GM12801 (cell line): Measurements from ENCODE around the gene AKNA.

Source experiments
- TF ChIP-seq, protein P1 (sequence below): IDR thresholded peaks from one replicate; pipeline ENCODE4 v1.5.1; 2011; ENCODE audit warnings: control low read depth; ENCODE audit not compliant: insufficient read length; ENCODE audit errors: extremely low read depth

Gene AKNA

DNA sequence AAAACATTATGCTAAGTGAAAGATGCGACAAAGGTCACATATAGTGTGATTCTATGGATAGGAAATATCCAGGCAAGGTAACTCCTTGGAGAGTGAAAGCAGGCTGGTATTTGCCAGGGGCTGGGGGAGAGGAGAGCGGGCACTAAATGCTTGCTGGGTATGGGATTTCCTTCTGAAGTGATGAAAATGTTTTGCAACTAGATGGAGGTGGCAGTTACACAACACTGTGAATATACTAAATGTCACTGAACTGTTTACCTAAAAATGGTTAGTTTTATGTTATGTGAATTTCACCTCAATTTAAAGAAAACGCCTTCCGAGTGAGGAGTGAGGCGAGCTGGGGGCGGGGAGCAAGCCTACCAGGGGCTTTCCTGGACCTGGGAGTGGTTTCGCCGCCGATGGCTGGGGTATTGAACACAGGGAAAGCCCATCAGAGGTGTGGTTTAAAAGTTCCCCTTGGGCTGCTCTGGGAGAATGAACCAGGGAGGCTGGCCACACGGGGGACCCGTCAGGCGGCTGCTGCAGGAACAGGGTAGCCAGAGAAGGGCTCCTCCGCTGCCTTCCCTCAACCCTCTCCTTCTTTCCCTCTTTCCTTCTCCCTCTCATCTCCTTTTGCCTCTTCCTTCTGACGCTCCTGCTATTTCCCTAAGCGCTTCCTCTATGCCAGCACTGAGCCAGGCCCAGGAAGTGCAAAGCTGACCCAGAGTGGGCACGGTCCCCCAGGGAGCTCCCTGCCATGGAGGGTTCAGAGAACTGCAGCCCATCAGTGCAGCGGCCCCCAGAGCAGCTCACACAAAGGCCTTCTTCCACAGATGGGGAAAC is 4.9 kb downstream of the AKNA start:
- TF ChIP-seq, protein P1, sequence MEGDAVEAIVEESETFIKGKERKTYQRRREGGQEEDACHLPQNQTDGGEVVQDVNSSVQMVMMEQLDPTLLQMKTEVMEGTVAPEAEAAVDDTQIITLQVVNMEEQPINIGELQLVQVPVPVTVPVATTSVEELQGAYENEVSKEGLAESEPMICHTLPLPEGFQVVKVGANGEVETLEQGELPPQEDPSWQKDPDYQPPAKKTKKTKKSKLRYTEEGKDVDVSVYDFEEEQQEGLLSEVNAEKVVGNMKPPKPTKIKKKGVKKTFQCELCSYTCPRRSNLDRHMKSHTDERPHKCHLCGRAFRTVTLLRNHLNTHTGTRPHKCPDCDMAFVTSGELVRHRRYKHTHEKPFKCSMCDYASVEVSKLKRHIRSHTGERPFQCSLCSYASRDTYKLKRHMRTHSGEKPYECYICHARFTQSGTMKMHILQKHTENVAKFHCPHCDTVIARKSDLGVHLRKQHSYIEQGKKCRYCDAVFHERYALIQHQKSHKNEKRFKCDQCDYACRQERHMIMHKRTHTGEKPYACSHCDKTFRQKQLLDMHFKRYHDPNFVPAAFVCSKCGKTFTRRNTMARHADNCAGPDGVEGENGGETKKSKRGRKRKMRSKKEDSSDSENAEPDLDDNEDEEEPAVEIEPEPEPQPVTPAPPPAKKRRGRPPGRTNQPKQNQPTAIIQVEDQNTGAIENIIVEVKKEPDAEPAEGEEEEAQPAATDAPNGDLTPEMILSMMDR = no peak

DNA sequence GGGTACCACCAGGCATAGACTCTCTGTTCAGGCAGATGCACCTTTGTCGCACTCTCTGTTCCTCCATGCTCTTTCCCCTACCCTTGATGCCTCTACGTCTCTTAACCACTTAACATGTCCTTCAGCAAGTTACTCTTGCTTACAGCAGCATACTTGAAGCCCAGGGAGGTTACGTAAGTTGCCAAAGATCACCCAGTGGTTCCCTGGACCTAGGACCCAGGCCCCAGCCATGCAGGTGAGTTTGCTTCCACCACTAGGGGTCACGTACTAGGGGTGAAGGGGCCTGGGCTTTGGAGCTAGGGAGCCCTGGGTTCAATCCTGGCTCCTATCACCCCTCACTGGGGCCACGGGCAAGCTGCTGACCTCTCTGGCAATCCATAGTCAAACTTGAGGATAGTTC is 8.9 kb downstream of the AKNA start:
- TF ChIP-seq, protein P1 = no peak

DNA sequence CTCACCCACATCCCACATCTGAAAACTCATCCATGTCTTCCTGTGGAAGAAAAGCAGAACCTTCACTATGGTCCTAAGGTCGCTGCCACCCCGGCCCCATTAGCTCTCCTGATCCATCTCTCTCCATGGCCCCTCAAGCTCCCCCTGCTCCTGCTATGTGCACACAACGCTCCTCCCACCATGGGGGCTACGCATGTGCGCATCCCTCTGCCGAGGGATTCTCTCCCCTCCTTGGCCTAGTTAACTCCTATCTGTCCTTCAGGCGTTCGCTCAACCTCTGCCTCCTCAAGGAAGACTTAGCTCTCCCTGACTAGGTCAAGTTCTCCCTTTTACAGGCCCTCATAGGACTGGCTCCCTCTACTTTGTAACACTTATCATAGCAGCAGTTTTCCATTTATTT is 9.8 kb downstream of the AKNA start:
- TF ChIP-seq, protein P1 = no peak

DNA sequence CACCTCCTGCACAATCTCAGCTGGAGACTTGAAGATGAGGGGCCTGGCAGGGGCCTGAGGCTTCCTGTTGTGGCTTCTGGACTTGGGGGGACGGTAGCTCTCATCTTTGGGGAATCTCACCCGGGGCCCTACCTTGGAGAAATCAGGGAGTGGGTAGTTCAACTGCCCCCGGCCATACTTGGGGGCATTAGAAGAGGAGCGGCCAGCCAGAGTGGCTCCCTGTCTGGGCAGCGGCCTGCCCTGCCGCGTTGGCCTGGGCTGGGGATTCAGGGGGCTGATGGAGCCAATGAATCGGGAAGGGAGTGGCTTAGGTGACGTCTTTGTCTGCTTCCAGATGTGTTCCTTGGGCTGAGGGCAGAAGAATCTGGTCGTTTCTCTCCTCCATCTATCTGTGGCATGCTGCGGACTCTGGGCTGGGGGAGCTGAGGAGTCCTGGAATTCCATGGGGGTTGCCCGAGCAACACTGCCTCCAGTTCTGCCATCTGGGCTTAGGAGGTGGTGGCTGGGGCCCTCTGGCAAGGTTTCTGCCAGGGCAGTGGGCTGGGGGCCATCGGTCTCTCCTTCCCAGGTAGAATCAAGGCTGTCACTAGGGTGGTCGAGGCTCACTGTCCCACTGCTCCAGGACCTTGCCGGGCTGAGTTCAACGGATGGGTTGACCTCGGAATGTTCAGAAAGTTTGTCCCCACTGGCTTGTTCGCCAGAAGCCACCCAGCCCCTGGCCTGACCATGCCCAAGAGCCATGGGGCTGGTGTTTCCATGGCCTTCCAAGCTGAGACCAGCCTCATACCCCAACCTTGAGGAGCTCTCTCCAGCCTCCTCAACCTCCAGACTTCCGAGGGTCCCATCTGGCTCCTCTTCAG is 11.0 kb downstream of the AKNA start:
- TF ChIP-seq, protein P1 = no peak

DNA sequence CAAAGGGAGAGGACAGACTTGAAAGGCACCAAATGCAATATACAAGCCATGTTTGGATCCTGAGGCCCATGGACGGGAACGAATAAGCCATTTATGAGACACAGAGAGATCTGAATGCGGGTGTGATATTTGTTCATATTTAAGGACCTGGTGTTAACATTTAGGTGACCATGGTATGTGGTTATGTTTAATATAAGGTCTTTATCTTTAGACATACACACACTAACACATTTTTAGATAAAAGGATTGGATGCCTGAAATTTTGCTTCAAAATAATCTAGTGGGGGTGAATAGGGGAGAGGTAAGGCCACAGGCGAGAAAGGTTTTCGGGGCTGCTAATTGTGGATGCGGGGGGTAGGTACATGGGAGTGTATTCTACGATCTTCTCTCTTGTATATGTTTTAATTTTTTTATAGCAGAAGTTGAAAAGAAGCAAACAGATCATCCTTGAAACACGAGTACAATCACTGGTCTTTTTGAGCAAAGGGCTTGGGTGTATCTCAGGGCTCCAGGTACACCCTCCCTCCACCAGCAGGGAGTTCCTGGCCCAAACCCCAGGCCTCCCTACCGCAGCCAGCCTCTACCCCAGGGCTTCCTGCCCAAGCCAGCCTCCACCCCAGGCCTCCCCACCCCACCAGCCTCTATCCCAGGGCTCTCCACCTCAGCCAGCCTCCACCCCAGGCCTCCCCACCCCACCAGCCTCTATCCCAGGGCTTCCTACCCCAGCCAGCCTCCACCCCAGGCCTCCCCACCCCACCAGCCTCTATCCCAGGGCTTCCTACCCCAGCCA is 12.2 kb downstream of the AKNA start:
- TF ChIP-seq, protein P1 = no peak

DNA sequence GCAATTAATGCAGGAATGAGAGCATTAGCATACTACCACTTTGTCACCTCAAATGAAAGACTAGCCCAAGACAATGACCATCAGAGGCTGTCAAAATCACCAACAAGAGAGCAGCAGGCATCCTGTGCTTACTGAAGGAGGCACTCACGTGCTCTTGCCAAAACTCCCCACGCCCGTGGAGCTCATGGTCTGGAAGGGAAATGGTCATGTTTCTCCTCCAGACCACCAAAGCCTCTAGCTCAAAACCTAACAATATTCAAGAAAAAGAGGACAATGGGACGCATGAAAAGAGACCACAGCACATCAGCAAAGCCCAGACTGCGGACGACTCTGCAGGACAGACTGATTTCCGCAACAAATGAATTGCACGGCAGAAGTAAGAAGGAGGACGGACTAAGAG is 12.8 kb downstream of the AKNA start:
- TF ChIP-seq, protein P1 = no peak

DNA sequence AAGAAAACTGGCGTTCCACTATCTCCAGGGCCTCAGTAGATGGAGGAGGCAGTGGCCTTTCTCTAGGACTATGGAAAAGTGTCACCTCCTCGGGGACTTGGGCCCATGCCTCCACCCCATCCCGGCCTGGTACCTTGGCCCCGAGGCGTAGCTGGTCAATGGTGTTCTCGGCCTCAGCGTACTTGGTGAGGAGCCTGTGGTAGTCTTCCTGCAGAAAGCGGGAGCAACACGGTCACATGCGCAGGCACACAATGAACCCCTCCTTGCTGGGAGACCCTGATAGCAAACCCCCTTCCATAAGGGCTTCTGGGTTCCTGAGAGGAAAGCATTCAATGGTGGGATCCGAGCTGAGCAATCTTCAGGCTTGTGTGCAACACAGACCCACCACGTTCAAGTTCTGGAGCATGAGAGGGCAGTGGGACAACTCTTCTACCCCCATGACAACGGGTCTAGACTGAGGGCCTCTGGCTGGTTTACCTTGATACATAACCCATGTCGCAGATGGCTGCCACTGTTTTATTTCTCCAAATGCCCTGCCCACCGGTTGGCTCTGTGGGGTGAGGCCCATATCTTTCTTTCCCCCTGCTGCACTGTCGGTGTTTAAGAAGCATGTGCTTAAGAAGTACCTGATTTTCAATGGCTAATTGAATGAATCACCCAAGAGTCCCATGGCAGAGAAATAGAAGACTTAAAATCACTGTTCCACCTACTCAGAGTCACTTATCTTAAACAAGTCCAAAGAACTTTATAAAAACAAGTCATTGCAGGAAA is 13.6 kb downstream of the AKNA start:
- TF ChIP-seq, protein P1 = no peak
